Measurements from ENCODE around the gene DTX4.
A peak's percentile ranks its signal among the peaks of the same experiment; 100 is the strongest.

DNA sequence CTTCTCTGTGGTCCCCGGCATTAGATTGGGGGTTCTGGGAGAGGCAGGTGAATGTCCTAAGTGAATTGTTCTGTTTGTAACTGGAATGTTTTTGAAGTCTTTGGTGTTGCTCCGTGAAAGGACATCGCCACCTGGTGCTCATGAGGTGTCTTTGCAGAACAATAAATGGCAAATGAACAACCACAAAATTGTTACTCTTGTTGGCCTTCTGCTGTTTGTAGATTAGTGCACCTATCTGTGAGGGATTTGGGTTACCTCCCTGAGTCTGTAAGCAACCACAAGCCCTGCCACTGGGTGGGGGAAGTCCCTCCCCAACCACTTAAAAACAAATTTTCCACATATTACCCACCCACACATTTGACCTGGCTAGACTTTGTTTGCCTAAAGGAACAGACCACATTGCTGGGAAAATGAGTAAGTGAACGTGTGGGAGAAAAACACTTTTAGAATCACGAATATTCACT, 36.1 kb downstream of the DTX4 start:
- TF ChIP-seq, protein P1, sequence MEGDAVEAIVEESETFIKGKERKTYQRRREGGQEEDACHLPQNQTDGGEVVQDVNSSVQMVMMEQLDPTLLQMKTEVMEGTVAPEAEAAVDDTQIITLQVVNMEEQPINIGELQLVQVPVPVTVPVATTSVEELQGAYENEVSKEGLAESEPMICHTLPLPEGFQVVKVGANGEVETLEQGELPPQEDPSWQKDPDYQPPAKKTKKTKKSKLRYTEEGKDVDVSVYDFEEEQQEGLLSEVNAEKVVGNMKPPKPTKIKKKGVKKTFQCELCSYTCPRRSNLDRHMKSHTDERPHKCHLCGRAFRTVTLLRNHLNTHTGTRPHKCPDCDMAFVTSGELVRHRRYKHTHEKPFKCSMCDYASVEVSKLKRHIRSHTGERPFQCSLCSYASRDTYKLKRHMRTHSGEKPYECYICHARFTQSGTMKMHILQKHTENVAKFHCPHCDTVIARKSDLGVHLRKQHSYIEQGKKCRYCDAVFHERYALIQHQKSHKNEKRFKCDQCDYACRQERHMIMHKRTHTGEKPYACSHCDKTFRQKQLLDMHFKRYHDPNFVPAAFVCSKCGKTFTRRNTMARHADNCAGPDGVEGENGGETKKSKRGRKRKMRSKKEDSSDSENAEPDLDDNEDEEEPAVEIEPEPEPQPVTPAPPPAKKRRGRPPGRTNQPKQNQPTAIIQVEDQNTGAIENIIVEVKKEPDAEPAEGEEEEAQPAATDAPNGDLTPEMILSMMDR (conservative IDR thresholded peaks at IDR 0.05 in 1 of 2, IDR thresholded peaks at IDR 0.05 in 1 of 2; ENCODE audit: extremely low read depth in 1 of 2, insufficient read depth in 1 of 2, low read depth in 1 of 2, low read length in 2 of 2), result peak; percentile 64 to 76
- TF ChIP-seq EZH2 (IDR thresholded peaks at IDR 0.05; ENCODE audit: borderline replicate concordance, low read length), result no peak
